Measurements from ENCODE around the gene TBC1D2B. TPM values are rescaled to one million over a fixed set of nuclear protein-coding genes. Genes with fewer than 3 reads are reported as not detected.
A peak's percentile ranks its signal among the peaks of the same experiment; 100 is the strongest.

The TBC1D2B gene
- total RNA-seq: 117 TPM
- 10 to 100 TPM; 12.2 to 17.9 (median 15.4) TPM for polyA plus RNA-seq

- H3K4me3 ChIP-seq (ENCODE audit: low read depth, low read length): peak within 1 kb of the TSS; percentile 88
- peak; percentile 83 to 84 for ATAC-seq (ENCODE audit: low read depth in 2 of 2)
- no peaks in the 10 kb centered on the region for H3K36me3 ChIP-seq (ENCODE audit: control insufficient read depth, insufficient read depth, low read length)
- H3K27me3 Mint-ChIP-seq: no peaks in the 10 kb centered on the region
- H3K4me1 Mint-ChIP-seq: peaks cover 24 to 43% (median 31%) of the 10 kb centered on the region in 4 donors
- H3K4me3 Mint-ChIP-seq: peak within 1 kb of the TSS; percentile 95 to 100 (median 98)
- H3K27ac ChIP-seq (ENCODE audit: insufficient read depth, low read length, poor library complexity, severe bottlenecking): peak within 1 kb of the TSS; percentile 77
- peak; percentile 65 to 73 (median 65) for DNase-seq
- H3K4me1 ChIP-seq (ENCODE audit: control insufficient read depth, insufficient read depth, low read length, poor library complexity, severe bottlenecking): peaks cover 44% of the 10 kb centered on the region
- H3K27me3 ChIP-seq (ENCODE audit: control insufficient read depth, insufficient read depth, low read length): no peaks in the 10 kb centered on the region
- no peaks in the 10 kb centered on the region for H3K9me3 ChIP-seq (ENCODE audit: control insufficient read depth in 2 of 2, low read length in 2 of 2)
- peaks cover 0 to 3% (median 0%) of the 10 kb centered on the region in 7 donors for H3K9me3 Mint-ChIP-seq
- H3K27ac Mint-ChIP-seq: peak within 1 kb of the TSS; percentile 96 to 99 (median 97)
- H3K36me3 Mint-ChIP-seq: peaks cover 4% of the 10 kb centered on the region
Measured at GRCh38 chr15:78077053-78077870, at the start of gene TBC1D2B. TSS of gene TBC1D2B (minus strand) at chr15:78077711. CDS start at chr15:78077652, 59 bp downstream.

GRCh38 chr15:78125267-78125666 lies 47.8 kb upstream of the TBC1D2B start:
- Mint-ChIP-seq H3K9me3 (no peaks in the 10 kb centered on the region), H3K4me1 (peaks cover 0 to 16% (median 8%) of the 10 kb centered on the region in 4 donors), H3K27me3 (peaks cover 7% of the 10 kb centered on the region), H3K27ac (peak overlapping the region in 1 of 3 donors; percentile 46), H3K4me3 (no peak overlapping the region), H3K36me3 (no peaks in the 10 kb centered on the region)
- ATAC-seq (ENCODE audit: low read depth in 2 of 2) (no peak), DNase-seq (no peak)
- Histone ChIP-seq H3K27me3 (ENCODE audit: control insufficient read depth, insufficient read depth, low read length) (no peaks in the 10 kb centered on the region), H3K4me1 (ENCODE audit: control insufficient read depth, insufficient read depth, low read length, poor library complexity, severe bottlenecking) (no peaks in the 10 kb centered on the region), H3K9me3 (ENCODE audit: control insufficient read depth in 2 of 2, low read length in 2 of 2) (no peaks in the 10 kb centered on the region), H3K4me3 (ENCODE audit: low read depth, low read length) (no peak overlapping the region), H3K36me3 (ENCODE audit: control insufficient read depth, insufficient read depth, low read length) (no peaks in the 10 kb centered on the region), H3K27ac (ENCODE audit: insufficient read depth, low read length, poor library complexity, severe bottlenecking) (no peak overlapping the region)

- no peak overlapping the region for H3K27ac Mint-ChIP-seq
Measured at GRCh38 chr15:78120523-78120922, 43.0 kb upstream of the TBC1D2B start.

GRCh38 chr15:78112551-78112950 lies 35.0 kb upstream of the TBC1D2B start:
- ATAC-seq (ENCODE audit: low read depth in 2 of 2): no peak
- H3K4me3 ChIP-seq (ENCODE audit: low read depth, low read length): no peak overlapping the region
- H3K27me3 Mint-ChIP-seq: peaks cover 6% of the 10 kb centered on the region
- peaks cover 0 to 8% (median 0%) of the 10 kb centered on the region in 4 donors for H3K4me1 Mint-ChIP-seq
- DNase-seq: no peak
- H3K9me3 ChIP-seq (ENCODE audit: control insufficient read depth in 2 of 2, low read length in 2 of 2): no peaks in the 10 kb centered on the region
- H3K9me3 Mint-ChIP-seq: no peaks in the 10 kb centered on the region
- H3K36me3 Mint-ChIP-seq: no peaks in the 10 kb centered on the region
- no peak overlapping the region for H3K4me3 Mint-ChIP-seq
- H3K27ac ChIP-seq (ENCODE audit: insufficient read depth, low read length, poor library complexity, severe bottlenecking): no peak overlapping the region
- H3K36me3 ChIP-seq (ENCODE audit: control insufficient read depth, insufficient read depth, low read length): no peaks in the 10 kb centered on the region
- H3K4me1 ChIP-seq (ENCODE audit: control insufficient read depth, insufficient read depth, low read length, poor library complexity, severe bottlenecking): no peaks in the 10 kb centered on the region
- peaks cover 2% of the 10 kb centered on the region for H3K27me3 ChIP-seq (ENCODE audit: control insufficient read depth, insufficient read depth, low read length)
- H3K27ac Mint-ChIP-seq: no peak overlapping the region

More at GRCh38 chr15:78120523-78120922, 43.0 kb upstream of the TBC1D2B start:
- H3K4me3 Mint-ChIP-seq: no peak overlapping the region
- Histone ChIP-seq H3K36me3 (ENCODE audit: control insufficient read depth, insufficient read depth, low read length) (no peaks in the 10 kb centered on the region), H3K4me3 (ENCODE audit: low read depth, low read length) (no peak overlapping the region), H3K4me1 (ENCODE audit: control insufficient read depth, insufficient read depth, low read length, poor library complexity, severe bottlenecking) (no peaks in the 10 kb centered on the region), H3K27me3 (ENCODE audit: control insufficient read depth, insufficient read depth, low read length) (peaks cover 2% of the 10 kb centered on the region), H3K9me3 (ENCODE audit: control insufficient read depth in 2 of 2, low read length in 2 of 2) (no peaks in the 10 kb centered on the region), H3K27ac (ENCODE audit: insufficient read depth, low read length, poor library complexity, severe bottlenecking) (no peak overlapping the region)
- H3K27me3 Mint-ChIP-seq: peaks cover 5% of the 10 kb centered on the region
- no peak for ATAC-seq (ENCODE audit: low read depth in 2 of 2)
- no peaks in the 10 kb centered on the region for H3K36me3 Mint-ChIP-seq
- no peaks in the 10 kb centered on the region for H3K4me1 Mint-ChIP-seq
- H3K9me3 Mint-ChIP-seq: no peaks in the 10 kb centered on the region
- DNase-seq: no peak

GRCh38 chr15:78111788-78112187 lies 34.3 kb upstream of the TBC1D2B start:
- Mint-ChIP-seq H3K27me3 (peaks cover 6% of the 10 kb centered on the region), H3K9me3 (no peaks in the 10 kb centered on the region), H3K27ac (no peak overlapping the region), H3K36me3 (no peaks in the 10 kb centered on the region), H3K4me1 (peaks cover 0 to 11% (median under 1%) of the 10 kb centered on the region in 4 donors), H3K4me3 (no peak overlapping the region)
- no peak overlapping the region for H3K4me3 ChIP-seq (ENCODE audit: low read depth, low read length)
- H3K9me3 ChIP-seq (ENCODE audit: control insufficient read depth in 2 of 2, low read length in 2 of 2): no peaks in the 10 kb centered on the region
- peaks cover 2% of the 10 kb centered on the region for H3K27me3 ChIP-seq (ENCODE audit: control insufficient read depth, insufficient read depth, low read length)
- ATAC-seq (ENCODE audit: low read depth in 2 of 2) (no peak), DNase-seq (no peak)
- H3K4me1 ChIP-seq (ENCODE audit: control insufficient read depth, insufficient read depth, low read length, poor library complexity, severe bottlenecking): no peaks in the 10 kb centered on the region
- H3K36me3 ChIP-seq (ENCODE audit: control insufficient read depth, insufficient read depth, low read length): no peaks in the 10 kb centered on the region
- no peak overlapping the region for H3K27ac ChIP-seq (ENCODE audit: insufficient read depth, low read length, poor library complexity, severe bottlenecking)

GRCh38 chr15:78110916-78111475 lies 33.5 kb upstream of the TBC1D2B start:
- peaks cover 6% of the 10 kb centered on the region for H3K27me3 Mint-ChIP-seq
- Histone ChIP-seq H3K9me3 (ENCODE audit: control insufficient read depth in 2 of 2, low read length in 2 of 2) (no peaks in the 10 kb centered on the region), H3K27me3 (ENCODE audit: control insufficient read depth, insufficient read depth, low read length) (peaks cover 2% of the 10 kb centered on the region), H3K4me3 (ENCODE audit: low read depth, low read length) (no peak overlapping the region), H3K4me1 (ENCODE audit: control insufficient read depth, insufficient read depth, low read length, poor library complexity, severe bottlenecking) (peaks cover 3% of the 10 kb centered on the region), H3K36me3 (ENCODE audit: control insufficient read depth, insufficient read depth, low read length) (no peaks in the 10 kb centered on the region), H3K27ac (ENCODE audit: insufficient read depth, low read length, poor library complexity, severe bottlenecking) (no peak overlapping the region)
- H3K4me1 Mint-ChIP-seq: peaks cover 1 to 12% (median 6%) of the 10 kb centered on the region in 4 donors
- no peaks in the 10 kb centered on the region for H3K9me3 Mint-ChIP-seq
- H3K27ac Mint-ChIP-seq: no peak overlapping the region
- ATAC-seq (ENCODE audit: low read depth in 2 of 2) (no peak), DNase-seq (no peak)
- H3K4me3 Mint-ChIP-seq: no peak overlapping the region
- H3K36me3 Mint-ChIP-seq: no peaks in the 10 kb centered on the region

GRCh38 chr15:78110096-78110495 lies 32.6 kb upstream of the TBC1D2B start:
- Histone ChIP-seq H3K27ac (ENCODE audit: insufficient read depth, low read length, poor library complexity, severe bottlenecking) (no peak overlapping the region), H3K36me3 (ENCODE audit: control insufficient read depth, insufficient read depth, low read length) (no peaks in the 10 kb centered on the region), H3K4me3 (ENCODE audit: low read depth, low read length) (no peak overlapping the region), H3K9me3 (ENCODE audit: control insufficient read depth in 2 of 2, low read length in 2 of 2) (no peaks in the 10 kb centered on the region), H3K4me1 (ENCODE audit: control insufficient read depth, insufficient read depth, low read length, poor library complexity, severe bottlenecking) (peaks cover 12% of the 10 kb centered on the region), H3K27me3 (ENCODE audit: control insufficient read depth, insufficient read depth, low read length) (no peaks in the 10 kb centered on the region)
- no peaks in the 10 kb centered on the region for H3K9me3 Mint-ChIP-seq
- no peak for ATAC-seq (ENCODE audit: low read depth in 2 of 2)
- H3K27me3 Mint-ChIP-seq: peaks cover 6% of the 10 kb centered on the region
- H3K4me1 Mint-ChIP-seq: peaks cover 4 to 21% (median 13%) of the 10 kb centered on the region in 4 donors
- H3K36me3 Mint-ChIP-seq: no peaks in the 10 kb centered on the region
- no peak for DNase-seq
- no peak overlapping the region for H3K4me3 Mint-ChIP-seq
- peak overlapping the region in 1 of 3 donors; percentile 82 for H3K27ac Mint-ChIP-seq

All from CD4-positive, CD25-positive, alpha-beta regulatory T cell (primary cell).